Activated CD4-positive, alpha-beta memory T cell treated with anti-CD3 and anti-CD28 coated beads, Interleukin-2, amount 10 ng/mL, durations not matched to agents 7 days and 5 days (primary cell): ENCODE results near the gene MRPL51. TPM values are rescaled to one million over a fixed set of nuclear protein-coding genes. Genes with fewer than 3 reads are reported as not detected.
"Not testable (repeated sequence)": the region's sequence is repeated elsewhere in the genome, so short reads cannot be mapped to it uniquely, and the experiment has no call there.

ENCODE experiments used
- CTCF ChIA-PET: fragments of 350-600 bp; sonication (Branson Sonifier 250); formaldehyde crosslinking; loops from one replicate; lab custom pipeline; 2021; ENCODE audit warnings: antibody characterized with exemption, inconsistent platforms; lab: Charles Lee
- POLR2A ChIA-PET: fragments of 350-600 bp; sonication (Branson Sonifier 250); formaldehyde crosslinking; loops from one replicate; lab custom pipeline; 2021; ENCODE audit warnings: antibody characterized with exemption; lab: Charles Lee
- DNase-seq: peaks from one replicate; pipeline ENCODE4 v3.0.0-alpha.2; 2020
- H3K27ac Mint-ChIP-seq: one replicate; pipeline ENCODE4 v1.8.0; 2021; ENCODE audit warnings: mild to moderate bottlenecking, mixed read lengths
- H3K27me3 Mint-ChIP-seq: one replicate; pipeline ENCODE4 v1.8.0; 2021; ENCODE audit warnings: mixed read lengths
- H3K36me3 Mint-ChIP-seq: one replicate; pipeline ENCODE4 v1.8.0; 2021; ENCODE audit warnings: low read depth, mixed read lengths
- H3K4me1 Mint-ChIP-seq: one replicate; pipeline ENCODE4 v1.8.0; 2021; ENCODE audit warnings: mixed read lengths
- H3K4me3 Mint-ChIP-seq: one replicate; pipeline ENCODE4 v1.8.0; 2021; ENCODE audit warnings: mild to moderate bottlenecking, mixed read lengths
- H3K9me3 Mint-ChIP-seq: one replicate; pipeline ENCODE4 v1.8.0; 2021; ENCODE audit warnings: mixed read lengths
- total RNA-seq, 2 experiments: library from RNA; stranded (reverse); gene quantifications; one replicate each; pipeline ENCODE4 v1.2.3, GENCODE V29; 2021

Gene MRPL51
- total RNA-seq, 2 experiments from 2014 or later, result 204 to 208 TPM

DNA sequence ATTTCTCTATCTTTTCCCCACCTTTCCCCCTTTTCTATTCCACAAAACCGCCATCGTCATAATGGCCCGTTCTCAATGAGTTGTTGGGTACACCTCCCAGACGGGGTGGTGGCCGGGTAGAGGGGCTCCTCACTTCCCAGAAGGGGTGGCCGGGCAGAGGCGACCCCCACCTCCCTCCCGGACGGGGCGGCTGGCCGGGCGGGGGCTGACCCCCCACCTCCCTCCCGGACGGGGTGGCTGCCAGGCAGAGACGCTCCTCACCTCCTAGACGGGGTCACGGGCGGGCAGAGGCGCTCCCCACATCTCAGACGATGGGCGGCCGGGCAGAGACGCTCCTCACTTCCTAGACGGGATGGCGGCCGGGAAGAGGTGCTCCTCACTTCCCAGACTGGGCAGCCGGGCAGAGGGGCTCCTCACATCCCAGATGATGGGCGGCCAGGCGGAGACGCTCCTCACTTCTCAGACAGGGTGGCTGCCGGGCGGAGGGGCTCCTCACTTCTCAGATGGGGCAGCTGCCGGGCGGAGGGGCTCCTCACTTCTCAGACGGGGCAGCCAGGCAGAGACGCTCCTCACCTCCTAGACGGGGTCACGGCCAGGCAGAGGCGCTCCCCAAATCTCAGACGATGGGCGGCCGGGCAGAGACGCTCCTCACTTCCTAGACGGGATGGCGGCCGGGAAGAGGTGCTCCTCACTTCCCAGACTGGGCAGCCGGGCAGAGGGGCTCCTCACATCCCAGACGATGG lies 17.7 kb downstream of the MRPL51 start:
- H3K27ac Mint-ChIP-seq, H3K4me3 Mint-ChIP-seq, H3K9me3 Mint-ChIP-seq, POLR2A ChIA-PET, DNase-seq, CTCF ChIA-PET, H3K36me3 Mint-ChIP-seq: not testable (repeated sequence)
- H3K27me3 Mint-ChIP-seq, result peaks cover 14% of the 10 kb centered on the region
- H3K4me1 Mint-ChIP-seq, result peaks cover 14% of the 10 kb centered on the region

DNA sequence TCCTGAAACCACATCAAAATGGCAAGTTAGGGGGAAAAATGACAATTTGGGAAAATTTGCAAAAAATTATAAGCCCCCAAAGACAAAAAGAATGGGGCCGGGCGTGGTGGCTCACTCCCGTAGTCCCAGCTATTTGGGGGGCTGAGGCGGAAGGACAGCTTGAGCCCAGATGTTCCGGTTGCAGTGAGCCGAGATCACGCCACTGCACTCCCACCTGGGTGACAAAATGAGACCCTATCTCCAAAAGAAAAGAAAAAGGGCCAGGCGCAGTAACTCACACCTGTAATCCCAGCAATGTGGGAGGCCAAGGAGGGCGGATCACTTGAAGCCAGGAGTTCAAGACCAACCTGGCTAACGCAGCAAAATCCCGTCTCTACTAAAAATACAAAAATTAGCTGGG lies 20.6 kb downstream of the MRPL51 start:
- POLR2A ChIA-PET, result interaction anchor here (1.6 to 6.4 kb wide), 5 partner anchors 20 to 117 kb away, joined by 3 to 298 read pairs (median 88); partner anchors contain the start of genes CD27, GAPDH, MRPL51 and NCAPD2
- Mint-ChIP-seq H3K4me1 (peaks cover 35% of the 10 kb centered on the region), H3K27ac (no peak overlapping the region), H3K9me3 (no peaks in the 10 kb centered on the region), H3K36me3 (peaks cover 20% of the 10 kb centered on the region), H3K27me3 (peaks cover 8% of the 10 kb centered on the region), H3K4me3 (no peak overlapping the region)
- CTCF ChIA-PET, result interaction anchor here (1.0 to 1.5 kb wide), 2 partner anchors 9 to 82 kb away, joined by 3 to 5 read pairs; no protein-coding TSS in a partner anchor
- no peak for DNase-seq

DNA sequence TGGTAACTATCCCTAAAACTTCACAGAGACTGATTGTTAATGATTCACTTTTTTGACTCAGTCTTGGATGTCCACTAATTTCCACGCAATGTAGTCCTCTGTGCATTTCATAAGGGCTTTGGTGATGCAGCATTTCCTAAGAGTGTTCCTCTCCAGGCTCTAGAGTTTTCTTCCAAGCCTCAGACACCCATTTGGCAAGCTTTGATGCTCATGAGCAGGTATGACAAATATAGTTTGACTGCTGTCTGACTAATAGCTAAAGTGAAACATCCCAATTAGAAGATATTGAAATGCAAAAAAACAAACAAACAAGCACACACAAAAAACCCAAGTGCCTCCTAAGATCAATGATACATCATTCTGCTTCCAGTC lies 21.1 kb downstream of the MRPL51 start:
- peaks cover 40% of the 10 kb centered on the region for H3K4me1 Mint-ChIP-seq
- no peak overlapping the region for H3K4me3 Mint-ChIP-seq
- DNase-seq, result no peak
- POLR2A ChIA-PET, result interaction anchor here (1.6 to 6.4 kb wide), 8 partner anchors 8 to 116 kb away, joined by 3 to 298 read pairs (median 34); partner anchors contain the start of genes CD27, GAPDH, MRPL51 and NCAPD2
- CTCF ChIA-PET, result interaction anchor here (1.0 to 2.0 kb wide), 3 partner anchors 9 to 82 kb away, joined by 3 to 12 read pairs (median 5); no protein-coding TSS in a partner anchor
- H3K27me3 Mint-ChIP-seq, result peaks cover 8% of the 10 kb centered on the region
- no peaks in the 10 kb centered on the region for H3K9me3 Mint-ChIP-seq
- H3K36me3 Mint-ChIP-seq, result peaks cover 25% of the 10 kb centered on the region
- peak overlapping the region; percentile 88 for H3K27ac Mint-ChIP-seq

DNA sequence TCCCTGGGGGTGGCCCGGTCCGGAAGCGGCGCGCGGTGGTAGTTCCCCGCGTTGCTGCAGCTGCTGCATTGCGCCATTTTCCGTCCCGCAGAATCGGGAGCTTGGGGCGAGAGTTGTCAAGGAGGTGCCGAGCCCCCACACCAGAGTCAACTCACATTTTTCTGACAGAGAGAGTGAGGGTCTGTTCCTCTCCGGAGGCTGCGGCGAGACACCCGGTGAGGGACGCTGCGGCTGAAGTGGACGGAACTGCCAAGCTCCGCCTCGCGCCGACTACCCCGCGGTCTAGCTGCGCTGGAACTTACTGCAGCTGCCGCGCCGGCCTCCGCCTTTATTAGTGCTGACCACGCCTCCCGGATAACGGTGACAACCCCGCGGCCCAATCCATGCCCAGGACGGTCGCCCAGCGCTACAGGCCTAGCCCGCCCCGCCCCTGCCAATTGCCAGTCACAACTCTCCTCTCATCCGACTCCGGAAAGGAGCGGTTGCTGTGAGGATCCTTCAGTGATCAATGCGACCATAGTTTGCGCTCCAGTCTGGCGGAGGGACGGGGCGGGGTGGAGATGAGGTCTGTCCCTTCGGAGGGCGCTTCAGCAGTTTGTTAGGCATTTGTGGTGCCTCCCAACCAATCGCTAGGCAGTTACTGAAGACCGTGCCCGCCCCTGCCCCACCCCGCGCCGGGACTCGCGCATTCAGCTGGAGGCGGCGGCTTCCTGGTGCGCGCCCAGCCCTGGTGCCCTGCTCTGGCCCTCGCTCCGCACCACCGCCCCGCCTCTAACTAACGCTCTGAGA lies 22.5 kb downstream of the MRPL51 start, which contains the start of gene VAMP1:
TSS of gene VAMP1 (minus strand) at position 303 of the 789 bp plus-strand sequence. CDS start at position 157, 146 bp downstream.
- Mint-ChIP-seq H3K27me3 (peaks cover 8% of the 10 kb centered on the region), H3K4me3 (peak within 1 kb of the TSS; percentile 89), H3K27ac (peak within 1 kb of the TSS; percentile 88), H3K36me3 (peaks cover 38% of the 10 kb centered on the region), H3K9me3 (no peaks in the 10 kb centered on the region), H3K4me1 (peaks cover 52% of the 10 kb centered on the region)
- CTCF ChIA-PET, result interaction anchor here (0.7 to 2.3 kb wide), 27 partner anchors 9 to 420 kb away, joined by 3 to 13 read pairs (median 4); partner anchors contain the start of genes GAPDH, MRPL51 and TAPBPL
- POLR2A ChIA-PET, result interaction anchor here (0.7 to 6.4 kb wide), 40 partner anchors 10 to 638 kb away, joined by 3 to 298 read pairs (median 5); partner anchors contain the start of genes C12orf57, CD27, CDCA3 and COPS7A
- peak; percentile 99 for DNase-seq

DNA sequence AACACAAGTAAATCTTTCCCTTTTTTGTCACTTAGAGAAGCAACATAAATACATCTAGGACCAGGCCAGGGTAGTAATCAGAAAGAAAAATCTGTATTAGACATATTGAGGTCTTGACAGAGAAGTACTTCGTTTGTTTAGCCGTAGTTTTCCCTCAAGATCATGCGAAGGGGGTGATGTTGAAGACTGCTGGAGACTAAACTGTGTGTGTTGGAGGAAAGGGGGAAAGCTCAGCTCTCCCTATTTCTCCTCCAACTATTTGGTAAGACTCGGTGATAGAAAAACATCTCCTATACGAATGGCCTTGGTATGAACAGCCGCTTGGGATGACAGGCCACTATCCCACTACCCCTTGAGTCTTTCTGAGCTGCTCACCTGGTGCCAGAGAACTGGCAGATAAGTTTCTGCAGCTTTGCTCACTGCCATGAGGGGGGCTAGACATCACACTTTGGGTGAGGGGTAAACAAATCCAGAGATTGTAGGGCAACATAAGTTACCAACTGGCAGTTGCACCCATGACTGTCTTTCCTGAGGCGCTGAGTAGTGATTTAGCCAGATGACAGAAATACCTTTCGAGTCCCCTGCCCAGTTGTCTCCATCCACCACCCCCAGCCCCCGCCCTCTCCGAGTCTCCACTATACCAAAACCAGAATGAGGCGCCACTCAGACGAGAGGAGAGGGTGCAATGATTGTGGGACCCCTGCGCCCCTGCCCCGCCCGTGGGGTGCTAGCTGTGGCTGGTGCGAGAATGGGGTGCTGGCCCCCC lies 23.3 kb downstream of the MRPL51 start:
- Mint-ChIP-seq H3K36me3 (peaks cover 42% of the 10 kb centered on the region), H3K27me3 (peaks cover 7% of the 10 kb centered on the region), H3K9me3 (no peaks in the 10 kb centered on the region), H3K4me1 (peaks cover 58% of the 10 kb centered on the region), H3K27ac (peak overlapping the region; percentile 88), H3K4me3 (peak overlapping the region; percentile 89)
- DNase-seq, result no peak
- ChIA-PET POLR2A (interaction anchor here (0.8 to 6.4 kb wide), 34 partner anchors 10 to 474 kb away, joined by 3 to 298 read pairs (median 5); partner anchors contain the start of genes C12orf57, CD27, CDCA3 and COPS7A), CTCF (interaction anchor here (0.6 to 2.3 kb wide), 26 partner anchors 8 to 421 kb away, joined by 3 to 13 read pairs (median 4); partner anchors contain the start of genes GAPDH, MRPL51 and TAPBPL)

DNA sequence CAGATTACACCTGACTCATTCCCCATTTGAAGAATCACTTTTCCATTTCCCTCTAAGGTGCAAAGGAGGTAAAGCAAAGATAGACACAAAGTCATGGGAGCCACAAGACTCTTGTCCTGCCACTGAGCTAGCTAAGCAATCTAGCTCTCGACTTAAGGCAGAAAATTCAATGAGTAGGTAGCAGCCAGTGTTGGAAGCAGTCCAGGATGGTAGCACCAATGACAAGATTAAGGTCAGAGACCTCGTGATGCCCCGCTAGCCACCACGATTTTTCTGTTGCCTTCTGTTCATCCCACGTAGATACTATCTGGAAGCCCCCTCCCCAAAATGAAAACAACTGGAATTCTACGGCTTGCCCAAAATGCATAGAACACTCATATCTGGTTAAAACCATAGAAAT lies 24.0 kb downstream of the MRPL51 start:
- ChIA-PET POLR2A (interaction anchor here (1.4 to 6.4 kb wide), 8 partner anchors 17 to 95 kb away, joined by 6 to 298 read pairs (median 45); partner anchors contain the start of genes CD27, GAPDH, MRPL51 and NCAPD2), CTCF (interaction anchor here (0.8 to 2.3 kb wide), 7 partner anchors 8 to 133 kb away, joined by 3 to 9 read pairs (median 4); no protein-coding TSS in a partner anchor)
- H3K27me3 Mint-ChIP-seq, result peaks cover 3% of the 10 kb centered on the region
- DNase-seq, result no peak
- peak overlapping the region; percentile 89 for H3K4me3 Mint-ChIP-seq
- H3K27ac Mint-ChIP-seq, result peak overlapping the region; percentile 88
- no peaks in the 10 kb centered on the region for H3K9me3 Mint-ChIP-seq
- H3K36me3 Mint-ChIP-seq, result peaks cover 49% of the 10 kb centered on the region
- peaks cover 65% of the 10 kb centered on the region for H3K4me1 Mint-ChIP-seq

DNA sequence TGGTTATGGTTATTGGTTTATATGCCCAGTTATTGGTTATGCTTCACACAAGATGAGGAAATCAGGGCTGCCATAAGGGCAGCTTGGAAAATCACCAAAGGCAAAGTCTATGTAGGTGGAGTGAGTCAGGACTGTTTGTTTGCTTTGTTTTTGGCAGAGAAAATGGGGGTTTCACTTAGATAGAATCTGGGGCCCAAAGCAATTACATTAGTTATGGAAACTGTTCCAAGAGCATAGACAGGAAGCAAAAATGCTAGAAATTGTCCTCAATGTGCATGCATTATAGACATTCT lies 24.8 kb downstream of the MRPL51 start:
- Mint-ChIP-seq H3K27me3 (no peaks in the 10 kb centered on the region), H3K36me3 (peaks cover 56% of the 10 kb centered on the region), H3K4me1 (peaks cover 74% of the 10 kb centered on the region), H3K27ac (peak overlapping the region; percentile 88), H3K9me3 (no peaks in the 10 kb centered on the region), H3K4me3 (peak overlapping the region; percentile 89)
- ChIA-PET POLR2A (interaction anchor here (3.8 to 6.4 kb wide), 4 partner anchors 16 to 64 kb away, joined by 32 to 298 read pairs (median 110); partner anchors contain the start of genes CD27, MRPL51, NCAPD2 and TAPBPL), CTCF (interaction anchor here (1.2 to 2.3 kb wide), 3 partner anchors 20 to 70 kb away, joined by 4 to 9 read pairs (median 8); no protein-coding TSS in a partner anchor)
- DNase-seq, result no peak

DNA sequence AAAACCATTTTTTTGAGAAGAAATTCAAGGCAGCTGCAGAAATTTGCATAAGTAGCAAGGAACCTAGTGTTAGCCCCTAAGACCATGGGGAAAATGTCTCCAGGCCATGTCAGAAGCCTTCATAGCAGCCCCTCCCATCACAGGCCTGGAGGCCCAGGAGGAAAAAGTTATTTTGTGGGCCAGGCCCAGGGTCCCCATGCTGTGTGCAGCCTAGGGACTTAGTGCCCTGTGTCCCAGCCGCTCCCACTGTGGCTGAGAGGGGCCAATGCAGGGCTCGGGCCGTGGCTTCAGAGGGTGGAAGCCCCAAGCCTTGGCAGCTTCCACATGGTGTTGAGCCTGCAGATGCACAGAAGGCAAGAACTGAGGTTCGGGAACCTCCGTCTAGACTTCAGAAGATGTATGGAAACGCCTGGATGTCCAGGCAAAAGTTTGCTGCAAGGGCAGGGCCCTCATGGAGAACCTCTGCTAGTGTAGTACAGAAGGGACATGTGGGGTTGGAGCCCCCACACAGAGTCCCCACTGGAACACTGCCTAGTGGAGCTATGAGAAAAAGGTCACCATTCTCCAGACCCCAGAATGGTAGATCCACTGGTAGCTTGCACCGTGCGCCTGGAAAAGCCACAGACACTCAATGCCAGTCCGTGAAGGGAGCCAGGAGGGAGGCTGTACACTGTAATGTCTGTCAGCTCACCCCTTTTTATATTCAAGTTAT lies 25.3 kb downstream of the MRPL51 start:
- Mint-ChIP-seq H3K4me3 (peak overlapping the region; percentile 89), H3K36me3 (peaks cover 61% of the 10 kb centered on the region), H3K4me1 (peaks cover 79% of the 10 kb centered on the region)
- CTCF ChIA-PET, H3K27ac Mint-ChIP-seq, DNase-seq, H3K9me3 Mint-ChIP-seq, H3K27me3 Mint-ChIP-seq: not testable (repeated sequence)
- POLR2A ChIA-PET, result interaction anchor here (3.8 to 6.4 kb wide), 4 partner anchors 15 to 65 kb away, joined by 32 to 298 read pairs (median 110); partner anchors contain the start of genes CD27, MRPL51, NCAPD2 and TAPBPL

DNA sequence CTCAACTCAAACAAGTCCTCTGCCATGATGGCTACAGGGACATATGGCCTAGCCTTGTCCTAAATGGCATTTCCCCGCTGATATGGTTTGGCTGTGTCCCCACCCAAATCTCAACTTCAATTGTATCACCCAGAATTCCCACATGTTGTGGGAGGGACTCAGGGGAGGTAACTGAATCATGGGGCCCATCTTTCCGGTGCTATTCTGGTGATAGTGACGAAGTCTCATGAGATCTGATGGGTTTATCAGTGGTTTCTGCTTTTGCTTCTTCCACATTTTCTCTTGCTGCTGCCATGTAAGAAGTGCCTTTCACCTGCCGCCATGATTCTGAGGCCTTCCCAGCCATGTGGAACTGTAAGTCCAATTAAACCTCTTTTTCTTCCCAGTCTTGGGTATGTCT lies 26.3 kb downstream of the MRPL51 start:
- not testable (repeated sequence) for H3K27me3 Mint-ChIP-seq, H3K9me3 Mint-ChIP-seq, DNase-seq, H3K4me3 Mint-ChIP-seq
- ChIA-PET CTCF (interaction anchor here (2.1 to 2.3 kb wide), 6 partner anchors 16 to 144 kb away, joined by 6 to 95 read pairs (median 20); partner anchors contain the start of genes MRPL51 and TAPBPL), POLR2A (interaction anchor here (1.7 to 7.9 kb wide), 7 partner anchors 10 to 130 kb away, joined by 6 to 215 read pairs (median 27); partner anchors contain the start of genes CD27, GAPDH, MRPL51 and TAPBPL)
- peaks cover 83% of the 10 kb centered on the region for H3K4me1 Mint-ChIP-seq
- peak overlapping the region; percentile 56 for H3K27ac Mint-ChIP-seq
- H3K36me3 Mint-ChIP-seq, result peaks cover 71% of the 10 kb centered on the region

DNA sequence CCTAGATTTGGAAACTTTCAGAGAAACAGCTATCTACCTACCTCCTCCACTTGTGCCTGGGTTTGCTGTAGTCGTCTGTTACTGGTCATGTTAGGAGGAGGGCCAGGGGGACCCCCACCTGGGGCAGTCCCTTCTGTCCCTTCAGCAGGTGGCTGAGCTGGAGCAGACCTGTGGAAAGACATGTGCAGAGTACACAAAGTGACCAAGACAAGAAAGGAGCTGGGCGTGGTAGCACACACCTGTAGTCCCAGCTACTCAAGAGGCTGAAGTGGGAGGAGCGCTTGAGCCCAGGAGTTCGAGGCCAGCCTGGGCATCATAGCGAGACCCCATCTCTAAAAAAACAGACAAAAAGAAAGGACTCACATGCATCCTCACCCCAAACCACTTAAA lies 26.9 kb downstream of the MRPL51 start:
- Mint-ChIP-seq H3K4me1 (peaks cover 83% of the 10 kb centered on the region), H3K4me3 (no peak overlapping the region), H3K27ac (peak overlapping the region; percentile 27), H3K27me3 (no peaks in the 10 kb centered on the region), H3K36me3 (peaks cover 77% of the 10 kb centered on the region), H3K9me3 (no peaks in the 10 kb centered on the region)
- POLR2A ChIA-PET, result interaction anchor here (0.7 to 7.9 kb wide), 9 partner anchors 9 to 130 kb away, joined by 4 to 215 read pairs (median 14); partner anchors contain the start of genes CD27, GAPDH, MRPL51 and TAPBPL
- CTCF ChIA-PET, result interaction anchor here (1.2 to 2.3 kb wide), 22 partner anchors 15 to 499 kb away, joined by 3 to 95 read pairs (median 8); partner anchors contain the start of genes CD27, GAPDH, MRPL51 and TAPBPL
- DNase-seq, result no peak
